GM23338 (cell line): ENCODE measurements around the gene TMEM14A. TPM values are rescaled to one million over a fixed set of nuclear protein-coding genes. Genes with fewer than 3 reads are reported as not detected.

Experiments
- ATAC-seq: fragments of 200-7000 bp; cut with Tn5 transposase; 3 replicates; pipeline ENCODE4 v1.9.1; 2020
- DNase-seq: peaks from one replicate; pipeline ENCODE4 v3.0.0-alpha.2; 2015; ENCODE audit warnings: low spot score
- H2AFZ ChIP-seq: fragments of 200-600 bp; sonication (generic); 2 replicates; pipeline ENCODE4 v1.8.0; 2016; ENCODE audit warnings: antibody characterized with exemption, mild to moderate bottlenecking, moderate library complexity
- H3F3A ChIP-seq: fragments of 200-600 bp; sonication (generic); replicated peaks from 2 replicates; pipeline ENCODE4 v1.8.0; 2017; ENCODE audit warnings: antibody characterized with exemption, mixed run types, low read depth
- H3K27ac ChIP-seq: fragments of 200-600 bp; sonication (generic); 2 replicates; pipeline ENCODE4 v1.6.1; 2016; ENCODE audit warnings: low read depth
- H3K27me3 ChIP-seq: fragments of 200-600 bp; sonication (generic); 2 replicates; pipeline ENCODE4 v1.8.0; 2016; ENCODE audit warnings: mild to moderate bottlenecking, mixed run types, moderate library complexity; ENCODE audit not compliant: insufficient read depth
- H3K36me3 ChIP-seq: fragments of 200-600 bp; sonication (generic); 2 replicates; pipeline ENCODE4 v1.8.0; 2016; ENCODE audit warnings: mild to moderate bottlenecking; ENCODE audit not compliant: insufficient read depth
- H3K4me1 ChIP-seq: fragments of 200-600 bp; sonication (generic); 2 replicates; pipeline ENCODE4 v1.8.0; 2016; ENCODE audit warnings: mild to moderate bottlenecking, moderate library complexity; ENCODE audit not compliant: insufficient read depth
- H3K4me2 ChIP-seq: fragments of 200-600 bp; sonication (generic); 2 replicates; pipeline ENCODE4 v1.7.1; 2017; ENCODE audit warnings: mixed run types
- H3K4me3 ChIP-seq: fragments of 200-600 bp; sonication (generic); 2 replicates; pipeline ENCODE4 v1.6.1; 2016; ENCODE audit warnings: mixed run types
- H3K79me2 ChIP-seq: fragments of 200-600 bp; sonication (generic); replicated peaks from 2 replicates; pipeline ENCODE4 v1.8.0; 2017; ENCODE audit warnings: mild to moderate bottlenecking; ENCODE audit not compliant: insufficient read depth
- H3K9me2 ChIP-seq: fragments of 200-600 bp; sonication (generic); 2 replicates; pipeline ENCODE4 v1.8.0; 2017; ENCODE audit not compliant: insufficient read depth
- H4K20me1 ChIP-seq: fragments of 200-600 bp; sonication (generic); replicated peaks from 2 replicates; pipeline ENCODE4 v1.8.0; 2017; ENCODE audit warnings: mild to moderate bottlenecking; ENCODE audit not compliant: insufficient read depth
- H3K27ac Mint-ChIP-seq: 2 replicates; pipeline ENCODE4 v1.8.0; 2020; ENCODE audit warnings: inconsistent platforms, mild to moderate bottlenecking, moderate library complexity, mixed read lengths
- H3K27me3 Mint-ChIP-seq: 3 replicates; pipeline ENCODE4 v1.8.0; 2022; ENCODE audit warnings: low read depth, mild to moderate bottlenecking, moderate library complexity, mixed read lengths, inconsistent platforms; ENCODE audit not compliant: insufficient read depth, poor library complexity
- H3K36me3 Mint-ChIP-seq: 3 replicates; pipeline ENCODE4 v1.8.0; 2021; ENCODE audit warnings: low read depth, mild to moderate bottlenecking, inconsistent platforms, moderate library complexity, mixed read lengths
- H3K4me1 Mint-ChIP-seq: 3 replicates; pipeline ENCODE4 v1.8.0; 2020; ENCODE audit warnings: mild to moderate bottlenecking, inconsistent platforms, mixed read lengths
- H3K4me3 Mint-ChIP-seq: 3 replicates; pipeline ENCODE4 v1.8.0; 2021; ENCODE audit warnings: moderate library complexity, mild to moderate bottlenecking, inconsistent platforms, mixed read lengths
- H3K9me3 Mint-ChIP-seq: 3 replicates; pipeline ENCODE4 v1.8.0; 2020; ENCODE audit warnings: moderate library complexity, mild to moderate bottlenecking, inconsistent platforms, mixed read lengths
- CREB1 ChIP-seq: fragments of 250-450 bp; sonication (Bioruptor Pico); IDR thresholded peaks from 2 replicates; pipeline ENCODE4 v1.5.0; 2020; ENCODE audit warnings: low read depth, mild to moderate bottlenecking, moderate library complexity
- CTCF ChIP-seq, 2 experiments: fragments of 200-600 bp in 1 of 2; sonication (generic) in 1 of 2; conservative IDR thresholded peaks; 2 replicates each; pipeline versions ENCODE4 v1.5.1 to v1.6.1; 2016 to 2017; ENCODE audit warnings: antibody characterized with exemption in 2 of 2, low read depth in 2 of 2, mild to moderate bottlenecking in 2 of 2, moderate library complexity in 1 of 2
- ETS1 ChIP-seq: IDR thresholded peaks from 2 replicates; pipeline ENCODE4 v1.6.1; 2016; ENCODE audit warnings: antibody characterized with exemption
- EZH2 ChIP-seq: fragments of 200-600 bp; sonication (generic); IDR thresholded peaks from one replicate; pipeline ENCODE4 v1.8.0; 2017; ENCODE audit warnings: antibody characterized with exemption, mild to moderate bottlenecking, low read depth; ENCODE audit not compliant: unreplicated experiment
- JUNB ChIP-seq: IDR thresholded peaks from one replicate; pipeline ENCODE4 v1.6.1; 2016; ENCODE audit warnings: antibody characterized with exemption; ENCODE audit not compliant: unreplicated experiment
- NANOG ChIP-seq: IDR thresholded peaks from 2 replicates; pipeline ENCODE4 v1.6.1; 2016; ENCODE audit warnings: antibody characterized with exemption, borderline replicate concordance
- POLR2AphosphoS5 ChIP-seq: IDR thresholded peaks from 2 replicates; pipeline ENCODE4 v1.6.1; 2016; ENCODE audit warnings: antibody characterized with exemption, low read depth
- REST ChIP-seq: IDR thresholded peaks from one replicate; pipeline ENCODE4 v1.6.1; 2018; ENCODE audit warnings: antibody characterized with exemption; ENCODE audit not compliant: unreplicated experiment
- ZNF114 ChIP-seq: fragments of 250-450 bp; sonication (Bioruptor Pico); IDR thresholded peaks from 2 replicates; pipeline ENCODE4 v1.5.0; 2020; ENCODE audit warnings: mild to moderate bottlenecking, moderate library complexity
- polyA plus RNA-seq: library from polyadenylated mRNA; unstranded; fragments of >200 nt; fragmentation: Nextera tagmentation; extraction: Ambion mirVana; gene quantifications from 2 replicates; pipeline ENCODE4 v1.2.1, GENCODE V29; 2016
- total RNA-seq: library from RNA; depleted of rRNA; stranded (reverse); fragments of >200 nt; shearing (Covaris generic); gene quantifications from 2 replicates; pipeline ENCODE4 v1.2.3, GENCODE V29; 2014

The TMEM14A gene
- total and polyA plus RNA-seq, 2 experiments from 2014 or later = 13.9 to 36.0 TPM

- H3K4me3 ChIP-seq = no peak overlapping the region
- Mint-ChIP-seq H3K4me1 (no peaks in the 10 kb centered on the region), H3K4me3 (no peak overlapping the region), H3K27me3 (peaks cover 3% of the 10 kb centered on the region), H3K36me3 (peaks cover 3% of the 10 kb centered on the region; the same call in 2 of the 3 replicates), H3K9me3 (no peaks in the 10 kb centered on the region), H3K27ac (no peak overlapping the region)
- no peaks in the 10 kb centered on the region for H3K27me3 ChIP-seq
- no peaks in the 10 kb centered on the region for H3K9me2 ChIP-seq
- no peak for ATAC-seq
- no peaks in the 10 kb centered on the region for H3K79me2 ChIP-seq
- no peak overlapping the region for H2AFZ ChIP-seq
- no peak overlapping the region for H3K27ac ChIP-seq
- H3K4me2 ChIP-seq = no peak overlapping the region
- TF ChIP-seq CREB1 (CRISPR knock-in tag) (no peak), NANOG (no peak), ETS1 (no peak), JUNB (no peak), ZNF114 (no peak), REST (no peak), CTCF (conservative IDR thresholded peaks at IDR 0.05; ENCODE audit: low read depth in 2 of 2) (no peak), EZH2 (no peak), POLR2AphosphoS5 (no peak)
- no peak for DNase-seq
- H4K20me1 ChIP-seq = no peaks in the 10 kb centered on the region
- H3K36me3 ChIP-seq = peaks cover 5% of the 10 kb centered on the region; the same call in 1 of the 2 replicates
- no peaks in the 10 kb centered on the region for H3F3A ChIP-seq
- H3K4me1 ChIP-seq = no peaks in the 10 kb centered on the region
Observed at GRCh38 chr6:52681416-52681815, 10.5 kb downstream of the TMEM14A start.
